WTC11 (cell line): ENCODE results near the gene BBS9. TPM values are rescaled to one million over a fixed set of nuclear protein-coding genes. Genes with fewer than 3 reads are reported as not detected.

Experiments used
- ATAC-seq: fragments of 200-7000 bp; cut with Tn5 transposase; 2 replicates; pipeline ENCODE4 v1.10.0; 2021; ENCODE audit warnings: mild to moderate bottlenecking, moderate library complexity
- CTCF ChIA-PET: fragments of 300-600 bp; sonication (Branson Sonifier 250); formaldehyde crosslinking; loops from one replicate; lab custom pipeline; 2021; ENCODE audit warnings: antibody characterized with exemption; lab: Charles Lee
- POLR2A ChIA-PET: fragments of 350-600 bp; sonication (Branson Sonifier 250); formaldehyde crosslinking; loops from one replicate; lab custom pipeline; 2021; ENCODE audit warnings: antibody characterized with exemption; lab: Charles Lee
- DNase-seq: peaks from one replicate; pipeline ENCODE4 v3.0.0; 2021; ENCODE audit warnings: low spot score
- H3K27ac Mint-ChIP-seq: 2 replicates; pipeline ENCODE4 v1.8.0; 2021; ENCODE audit warnings: mixed read lengths
- H3K27me3 Mint-ChIP-seq: 2 replicates; pipeline ENCODE4 v1.8.0; 2021; ENCODE audit warnings: low read depth, mild to moderate bottlenecking, moderate library complexity, mixed read lengths
- H3K36me3 Mint-ChIP-seq: 2 replicates; pipeline ENCODE4 v1.8.0; 2021; ENCODE audit warnings: mixed read lengths
- H3K4me1 Mint-ChIP-seq: 2 replicates; pipeline ENCODE4 v1.8.0; 2022; ENCODE audit warnings: mixed read lengths
- H3K4me3 Mint-ChIP-seq: 2 replicates; pipeline ENCODE4 v1.8.0; 2021; ENCODE audit warnings: mild to moderate bottlenecking, moderate library complexity, mixed read lengths
- H3K9me3 Mint-ChIP-seq: 2 replicates; pipeline ENCODE4 v1.8.0; 2021; ENCODE audit warnings: mixed read lengths
- ATF1 ChIP-seq: sonication (generic); formaldehyde crosslinking; IDR thresholded peaks from 2 replicates; pipeline ENCODE4 v1.8.1; 2023; ENCODE audit warnings: mild to moderate bottlenecking, moderate library complexity, missing genetic modification reagents
- ETV6 ChIP-seq: sonication (generic); formaldehyde crosslinking; IDR thresholded peaks from 2 replicates; pipeline ENCODE4 v1.8.1; 2022; ENCODE audit warnings: mild to moderate bottlenecking, missing genetic modification reagents
- FOXJ3 ChIP-seq: sonication (generic); formaldehyde crosslinking; IDR thresholded peaks from 2 replicates; pipeline ENCODE4 v1.9.0; 2021; ENCODE audit warnings: missing genetic modification reagents, mild to moderate bottlenecking, borderline replicate concordance
- FOXP1 ChIP-seq: sonication (generic); formaldehyde crosslinking; IDR thresholded peaks from 2 replicates; pipeline ENCODE4 v1.8.0; 2022; ENCODE audit warnings: missing genetic modification reagents, mild to moderate bottlenecking, moderate library complexity, borderline replicate concordance
- HMGA2 ChIP-seq: fragments of 250-450 bp; sonication (Bioruptor Pico); IDR thresholded peaks from 2 replicates; pipeline ENCODE4 v1.4.0; 2021; ENCODE audit warnings: mild to moderate bottlenecking, moderate library complexity
- KAT7 ChIP-seq: sonication (generic); formaldehyde crosslinking; IDR thresholded peaks from 2 replicates; pipeline ENCODE4 v1.8.1; 2023; ENCODE audit warnings: missing genetic modification reagents, mild to moderate bottlenecking, borderline replicate concordance
- MAX ChIP-seq: sonication (generic); formaldehyde crosslinking; IDR thresholded peaks from 2 replicates; pipeline ENCODE4 v1.8.0; 2022; ENCODE audit warnings: mild to moderate bottlenecking, missing genetic modification reagents
- MXD4 ChIP-seq: fragments of 250-450 bp; sonication (Bioruptor Pico); IDR thresholded peaks from 2 replicates; pipeline ENCODE4 v1.8.0; 2021; ENCODE audit warnings: mild to moderate bottlenecking, moderate library complexity, borderline replicate concordance
- MYBL2 ChIP-seq: sonication (generic); formaldehyde crosslinking; IDR thresholded peaks from 2 replicates; pipeline ENCODE4 v1.8.1; 2023; ENCODE audit warnings: mild to moderate bottlenecking, moderate library complexity, missing genetic modification reagents
- RORB ChIP-seq: fragments of 250-450 bp; sonication (Bioruptor Pico); IDR thresholded peaks from 2 replicates; pipeline ENCODE4 v1.9.0; 2021; ENCODE audit warnings: mild to moderate bottlenecking
- TCF7 ChIP-seq: sonication (generic); formaldehyde crosslinking; IDR thresholded peaks from 2 replicates; pipeline ENCODE4 v1.8.0; 2022; ENCODE audit warnings: mild to moderate bottlenecking, low read depth, missing genetic modification reagents, moderate library complexity
- USF2 ChIP-seq: sonication (generic); formaldehyde crosslinking; IDR thresholded peaks from 2 replicates; pipeline ENCODE4 v1.8.1; 2023; ENCODE audit warnings: mild to moderate bottlenecking, missing genetic modification reagents, moderate library complexity
- ZNF396 ChIP-seq: fragments of 250-450 bp; sonication (Bioruptor Pico); IDR thresholded peaks from 2 replicates; pipeline ENCODE4 v1.8.0; 2021; ENCODE audit warnings: mild to moderate bottlenecking, moderate library complexity, borderline replicate concordance
- ZNF532 ChIP-seq: fragments of 250-450 bp; sonication (Bioruptor Pico); IDR thresholded peaks from 2 replicates; pipeline ENCODE4 v1.9.0; 2021; ENCODE audit warnings: mild to moderate bottlenecking, borderline replicate concordance
- total RNA-seq: library from RNA; stranded (reverse); gene quantifications from 3 replicates; pipeline ENCODE4 v1.2.3, GENCODE V29; 2021
- TF ChIP-seq, protein P1 (sequence below): fragments of 250-450 bp; sonication (Bioruptor Pico); IDR thresholded peaks from 2 replicates; pipeline ENCODE4 v2.1.2; 2022; ENCODE audit warnings: mild to moderate bottlenecking, moderate library complexity
- TF ChIP-seq, protein P2 (sequence below): sonication (generic); formaldehyde crosslinking; IDR thresholded peaks from 2 replicates; pipeline ENCODE4 v1.8.0; 2022; ENCODE audit warnings: missing genetic modification reagents
- TF ChIP-seq, protein P3 (sequence below): fragments of 200-600 bp; IDR thresholded peaks from 2 replicates; pipeline ENCODE4 v1.8.0; 2022; ENCODE audit warnings: antibody characterized with exemption
- TF ChIP-seq, protein P4 (sequence below): sonication (generic); formaldehyde crosslinking; IDR thresholded peaks from 2 replicates; pipeline ENCODE4 v1.8.1; 2023; ENCODE audit warnings: mild to moderate bottlenecking, missing genetic modification reagents, moderate library complexity
- TF ChIP-seq, protein P5 (sequence below): sonication (generic); formaldehyde crosslinking; IDR thresholded peaks from 2 replicates; pipeline ENCODE4 v1.8.0; 2023; ENCODE audit warnings: missing genetic modification reagents

BBS9 gene
- total RNA-seq, 1 experiment from 2014 or later = 56.6 TPM

- CTCF ChIA-PET = no interaction called here
- no peak for DNase-seq
- no peak for TF ChIP-seq TCF7 (CRISPR knock-in tag)
- TF ChIP-seq RORB = no peak
- no peak for TF ChIP-seq ATF1
- TF ChIP-seq FOXP1 (CRISPR knock-in tag) = no peak
- no peak for TF ChIP-seq MXD4 (CRISPR knock-in tag)
- no peak for TF ChIP-seq USF2 (CRISPR knock-in tag)
- TF ChIP-seq ZNF396 (CRISPR knock-in tag) = no peak
- TF ChIP-seq MAX (CRISPR knock-in tag) = no peak
- TF ChIP-seq, protein P1, sequence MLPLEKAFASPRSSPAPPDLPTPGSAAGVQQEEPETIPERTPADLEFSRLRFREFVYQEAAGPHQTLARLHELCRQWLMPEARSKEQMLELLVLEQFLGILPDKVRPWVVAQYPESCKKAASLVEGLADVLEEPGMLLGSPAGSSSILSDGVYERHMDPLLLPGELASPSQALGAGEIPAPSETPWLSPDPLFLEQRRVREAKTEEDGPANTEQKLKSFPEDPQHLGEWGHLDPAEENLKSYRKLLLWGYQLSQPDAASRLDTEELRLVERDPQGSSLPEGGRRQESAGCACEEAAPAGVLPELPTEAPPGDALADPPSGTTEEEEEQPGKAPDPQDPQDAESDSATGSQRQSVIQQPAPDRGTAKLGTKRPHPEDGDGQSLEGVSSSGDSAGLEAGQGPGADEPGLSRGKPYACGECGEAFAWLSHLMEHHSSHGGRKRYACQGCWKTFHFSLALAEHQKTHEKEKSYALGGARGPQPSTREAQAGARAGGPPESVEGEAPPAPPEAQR (CRISPR knock-in tag) = no peak
- TF ChIP-seq, protein P2, sequence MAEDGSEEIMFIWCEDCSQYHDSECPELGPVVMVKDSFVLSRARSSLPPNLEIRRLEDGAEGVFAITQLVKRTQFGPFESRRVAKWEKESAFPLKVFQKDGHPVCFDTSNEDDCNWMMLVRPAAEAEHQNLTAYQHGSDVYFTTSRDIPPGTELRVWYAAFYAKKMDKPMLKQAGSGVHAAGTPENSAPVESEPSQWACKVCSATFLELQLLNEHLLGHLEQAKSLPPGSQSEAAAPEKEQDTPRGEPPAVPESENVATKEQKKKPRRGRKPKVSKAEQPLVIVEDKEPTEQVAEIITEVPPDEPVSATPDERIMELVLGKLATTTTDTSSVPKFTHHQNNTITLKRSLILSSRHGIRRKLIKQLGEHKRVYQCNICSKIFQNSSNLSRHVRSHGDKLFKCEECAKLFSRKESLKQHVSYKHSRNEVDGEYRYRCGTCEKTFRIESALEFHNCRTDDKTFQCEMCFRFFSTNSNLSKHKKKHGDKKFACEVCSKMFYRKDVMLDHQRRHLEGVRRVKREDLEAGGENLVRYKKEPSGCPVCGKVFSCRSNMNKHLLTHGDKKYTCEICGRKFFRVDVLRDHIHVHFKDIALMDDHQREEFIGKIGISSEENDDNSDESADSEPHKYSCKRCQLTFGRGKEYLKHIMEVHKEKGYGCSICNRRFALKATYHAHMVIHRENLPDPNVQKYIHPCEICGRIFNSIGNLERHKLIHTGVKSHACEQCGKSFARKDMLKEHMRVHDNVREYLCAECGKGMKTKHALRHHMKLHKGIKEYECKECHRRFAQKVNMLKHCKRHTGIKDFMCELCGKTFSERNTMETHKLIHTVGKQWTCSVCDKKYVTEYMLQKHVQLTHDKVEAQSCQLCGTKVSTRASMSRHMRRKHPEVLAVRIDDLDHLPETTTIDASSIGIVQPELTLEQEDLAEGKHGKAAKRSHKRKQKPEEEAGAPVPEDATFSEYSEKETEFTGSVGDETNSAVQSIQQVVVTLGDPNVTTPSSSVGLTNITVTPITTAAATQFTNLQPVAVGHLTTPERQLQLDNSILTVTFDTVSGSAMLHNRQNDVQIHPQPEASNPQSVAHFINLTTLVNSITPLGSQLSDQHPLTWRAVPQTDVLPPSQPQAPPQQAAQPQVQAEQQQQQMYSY (CRISPR knock-in tag) = no peak
- TF ChIP-seq, protein P3, sequence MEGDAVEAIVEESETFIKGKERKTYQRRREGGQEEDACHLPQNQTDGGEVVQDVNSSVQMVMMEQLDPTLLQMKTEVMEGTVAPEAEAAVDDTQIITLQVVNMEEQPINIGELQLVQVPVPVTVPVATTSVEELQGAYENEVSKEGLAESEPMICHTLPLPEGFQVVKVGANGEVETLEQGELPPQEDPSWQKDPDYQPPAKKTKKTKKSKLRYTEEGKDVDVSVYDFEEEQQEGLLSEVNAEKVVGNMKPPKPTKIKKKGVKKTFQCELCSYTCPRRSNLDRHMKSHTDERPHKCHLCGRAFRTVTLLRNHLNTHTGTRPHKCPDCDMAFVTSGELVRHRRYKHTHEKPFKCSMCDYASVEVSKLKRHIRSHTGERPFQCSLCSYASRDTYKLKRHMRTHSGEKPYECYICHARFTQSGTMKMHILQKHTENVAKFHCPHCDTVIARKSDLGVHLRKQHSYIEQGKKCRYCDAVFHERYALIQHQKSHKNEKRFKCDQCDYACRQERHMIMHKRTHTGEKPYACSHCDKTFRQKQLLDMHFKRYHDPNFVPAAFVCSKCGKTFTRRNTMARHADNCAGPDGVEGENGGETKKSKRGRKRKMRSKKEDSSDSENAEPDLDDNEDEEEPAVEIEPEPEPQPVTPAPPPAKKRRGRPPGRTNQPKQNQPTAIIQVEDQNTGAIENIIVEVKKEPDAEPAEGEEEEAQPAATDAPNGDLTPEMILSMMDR = no peak
- no peak for TF ChIP-seq ZNF532 (CRISPR knock-in tag)
- no peak for TF ChIP-seq MYBL2 (CRISPR knock-in tag)
- TF ChIP-seq, protein P4, sequence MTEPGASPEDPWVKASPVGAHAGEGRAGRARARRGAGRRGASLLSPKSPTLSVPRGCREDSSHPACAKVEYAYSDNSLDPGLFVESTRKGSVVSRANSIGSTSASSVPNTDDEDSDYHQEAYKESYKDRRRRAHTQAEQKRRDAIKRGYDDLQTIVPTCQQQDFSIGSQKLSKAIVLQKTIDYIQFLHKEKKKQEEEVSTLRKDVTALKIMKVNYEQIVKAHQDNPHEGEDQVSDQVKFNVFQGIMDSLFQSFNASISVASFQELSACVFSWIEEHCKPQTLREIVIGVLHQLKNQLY (CRISPR knock-in tag) = no peak
- no peak for TF ChIP-seq FOXJ3
- TF ChIP-seq KAT7 (CRISPR knock-in tag) = no peak
- no peak for TF ChIP-seq HMGA2 (CRISPR knock-in tag)
- TF ChIP-seq, protein P5, sequence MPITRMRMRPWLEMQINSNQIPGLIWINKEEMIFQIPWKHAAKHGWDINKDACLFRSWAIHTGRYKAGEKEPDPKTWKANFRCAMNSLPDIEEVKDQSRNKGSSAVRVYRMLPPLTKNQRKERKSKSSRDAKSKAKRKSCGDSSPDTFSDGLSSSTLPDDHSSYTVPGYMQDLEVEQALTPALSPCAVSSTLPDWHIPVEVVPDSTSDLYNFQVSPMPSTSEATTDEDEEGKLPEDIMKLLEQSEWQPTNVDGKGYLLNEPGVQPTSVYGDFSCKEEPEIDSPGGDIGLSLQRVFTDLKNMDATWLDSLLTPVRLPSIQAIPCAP (CRISPR knock-in tag) = no peak
- TF ChIP-seq ETV6 (CRISPR knock-in tag) = no peak
- TF ChIP-seq, all 79 proteins: peak for 0
- H3K27me3 Mint-ChIP-seq = no peaks in the 10 kb centered on the region; the same call in 1 of the 2 replicates
- H3K4me3 Mint-ChIP-seq = peak overlapping the region; percentile 75
- peaks cover 48% of the 10 kb centered on the region for H3K4me1 Mint-ChIP-seq
- no peak for ATAC-seq
- POLR2A ChIA-PET = no interaction called here
- no peaks in the 10 kb centered on the region for H3K36me3 Mint-ChIP-seq
- H3K27ac Mint-ChIP-seq = no peak overlapping the region
- H3K9me3 Mint-ChIP-seq = no peaks in the 10 kb centered on the region
Measured at GRCh38 chr7:33355386-33355785, 226.0 kb downstream of the BBS9 start.
